ENCODE measurements around the gene GRIN1. TPM values are rescaled to one million over a fixed set of nuclear protein-coding genes. Genes with fewer than 3 reads are reported as not detected.
A peak's percentile ranks its signal among the peaks of the same experiment; 100 is the strongest.

GRIN1 gene
- total and polyA plus RNA-seq, 2 of the 13 experiments (the other 11 are each of a cell fraction or from before 2014, with no cell fraction given), result 0.13 TPM; not detected in 1

GRCh38 chr9:137129456-137130175, 9.3 kb upstream of the GRIN1 start (continued):
- TF ChIP-seq SP1 (IDR thresholded peaks at IDR 0.05), result no peak
- peak; percentile 61; the same call in 1 of the 2 replicates for TF ChIP-seq SP1 (CRISPR knock-in tag; IDR thresholded peaks at IDR 0.05)
- 0 out of 2 replicates have a peak, but pooled peaks have one; percentile 45 for TF ChIP-seq ZNF3 (CRISPR knock-in tag; IDR thresholded peaks at IDR 0.05)
- peak; percentile 24; the same call in 1 of the 2 replicates for TF ChIP-seq NFAT5 (CRISPR knock-in tag; IDR thresholded peaks at IDR 0.05)
- TF ChIP-seq SMAD1 (CRISPR knock-in tag; IDR thresholded peaks at IDR 0.05; ENCODE audit: borderline replicate concordance, low read depth), result peak; percentile 50; the same call in 1 of the 2 replicates
- peak; percentile 20; the same call in 1 of the 2 replicates for TF ChIP-seq ZKSCAN8 (CRISPR knock-in tag; IDR thresholded peaks at IDR 0.05; ENCODE audit: borderline replicate concordance)
- TF ChIP-seq ATF4 (CRISPR knock-in tag; IDR thresholded peaks at IDR 0.05), result no peak
- no peak for TF ChIP-seq HNF4G (IDR thresholded peaks at IDR 0.05; ENCODE audit: borderline replicate concordance, low read depth, low read length)
- TF ChIP-seq HNF4G (CRISPR knock-in tag; IDR thresholded peaks at IDR 0.05; ENCODE audit: borderline replicate concordance, low read depth), result no peak
- no peak for TF ChIP-seq SOX13 (IDR thresholded peaks at IDR 0.05)
- no peak for TF ChIP-seq SOX13 (CRISPR knock-in tag; conservative IDR thresholded peaks at IDR 0.05 in 1 of 2, IDR thresholded peaks at IDR 0.05 in 1 of 2)
- TF ChIP-seq TSC22D2 (CRISPR knock-in tag; IDR thresholded peaks at IDR 0.05; ENCODE audit: borderline replicate concordance), result peak; percentile 15; the same call in 1 of the 2 replicates
- 0 out of 2 replicates have a peak, but pooled peaks have one; percentile 8 for TF ChIP-seq E2F5 (CRISPR knock-in tag; conservative IDR thresholded peaks at IDR 0.05)
- TF ChIP-seq ZBTB7B (CRISPR knock-in tag; IDR thresholded peaks at IDR 0.05), result no peak
- peak; percentile 39; the same call in 1 of the 2 replicates for TF ChIP-seq MEIS1 (CRISPR knock-in tag; IDR thresholded peaks at IDR 0.05; ENCODE audit: borderline replicate concordance)
- TF ChIP-seq ZNF841 (CRISPR knock-in tag; IDR thresholded peaks at IDR 0.05; ENCODE audit: borderline replicate concordance), result no peak
- TF ChIP-seq MXI1 (IDR thresholded peaks at IDR 0.05; ENCODE audit: borderline replicate concordance, low read depth, low read length), result peak; percentile 96; the same call in 2 of the 3 replicates
- TF ChIP-seq ZNF800 (CRISPR knock-in tag; IDR thresholded peaks at IDR 0.05), result no peak
- no peak for TF ChIP-seq KDM6A (CRISPR knock-in tag; IDR thresholded peaks at IDR 0.05; ENCODE audit: low read depth)
- peak; percentile 21; the same call in 1 of the 2 replicates for TF ChIP-seq ZFP41 (CRISPR knock-in tag; IDR thresholded peaks at IDR 0.05; ENCODE audit: borderline replicate concordance)
- TF ChIP-seq NAIF1 (CRISPR knock-in tag; IDR thresholded peaks at IDR 0.05; ENCODE audit: borderline replicate concordance), result peak; percentile 99

All from HepG2 (cell line).